GM18505 (cell line): ENCODE measurements around the gene DHX32.

Experiments used
- ATAC-seq: cut with Tn5 transposase; IDR thresholded peaks from one replicate; pipeline ENCODE4 v1.9.1; 2021; ENCODE audit not compliant: unreplicated experiment
- POLR2A ChIP-seq: IDR thresholded peaks from 4 replicates; pipeline ENCODE4 v1.6.1; 2011; ENCODE audit warnings: borderline replicate concordance; ENCODE audit not compliant: insufficient read depth, insufficient read length; ENCODE audit errors: extremely low read depth

DHX32 gene

DNA sequence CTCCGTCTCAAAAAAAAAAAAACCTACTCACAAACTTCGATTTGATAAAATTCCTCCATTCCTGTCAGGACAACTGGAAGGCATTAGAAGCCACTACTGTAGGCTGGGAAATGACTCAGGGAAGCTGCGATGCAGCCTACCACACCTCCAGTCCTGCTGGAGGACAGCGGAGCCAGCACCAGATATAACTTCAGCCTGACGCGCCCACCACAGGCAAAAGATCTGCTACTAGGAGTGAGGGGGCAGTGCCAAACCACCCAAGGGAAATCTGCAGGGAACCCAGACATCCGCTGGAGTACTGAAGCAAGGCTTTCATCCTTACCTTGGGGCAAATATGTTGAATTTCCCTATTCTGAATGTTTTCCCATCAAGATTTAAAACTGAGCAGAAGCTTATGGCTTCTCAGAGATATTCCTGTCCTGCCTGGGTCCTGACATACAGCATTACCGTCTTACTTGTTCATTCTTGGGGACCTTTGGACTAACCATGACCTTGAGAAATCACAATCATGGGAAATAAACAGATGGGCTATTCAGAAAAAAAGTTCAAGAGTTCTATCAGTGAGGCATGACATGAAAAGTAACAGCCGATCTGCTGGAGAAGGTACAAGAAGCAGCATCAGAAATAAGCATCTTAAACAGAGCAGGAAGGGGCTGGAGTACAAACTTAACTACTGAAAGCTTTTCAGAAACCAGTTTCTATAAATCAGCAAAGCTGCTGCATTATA, 37.3 kb downstream of the DHX32 start:
- TF ChIP-seq POLR2A = no peak
- no peak for ATAC-seq

GRCh38 chr10:125840955-125841354, 40.1 kb downstream of the DHX32 start:
- ATAC-seq = no peak
- TF ChIP-seq POLR2A = no peak

DNA sequence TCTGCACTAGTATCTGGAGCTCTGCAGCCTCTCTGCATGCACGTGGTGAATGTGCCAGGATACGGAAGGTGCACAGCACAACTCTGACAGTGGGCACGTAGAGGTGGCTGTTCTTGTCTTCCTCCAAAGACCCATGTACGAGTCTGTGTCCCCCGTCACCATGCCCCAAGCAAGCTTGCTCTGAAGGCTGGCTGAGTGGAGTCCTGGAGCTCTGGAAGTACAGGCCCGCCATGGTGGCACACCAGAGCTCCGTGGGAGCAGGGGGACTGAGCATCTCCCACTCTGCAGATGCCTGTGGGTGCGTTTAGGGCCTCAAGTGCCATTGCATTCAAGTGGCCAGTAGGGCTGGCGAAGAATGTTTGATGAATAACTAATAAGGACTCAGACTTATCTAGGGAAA, 40.7 kb downstream of the DHX32 start:
- no peak for ATAC-seq
- TF ChIP-seq POLR2A = no peak

DNA sequence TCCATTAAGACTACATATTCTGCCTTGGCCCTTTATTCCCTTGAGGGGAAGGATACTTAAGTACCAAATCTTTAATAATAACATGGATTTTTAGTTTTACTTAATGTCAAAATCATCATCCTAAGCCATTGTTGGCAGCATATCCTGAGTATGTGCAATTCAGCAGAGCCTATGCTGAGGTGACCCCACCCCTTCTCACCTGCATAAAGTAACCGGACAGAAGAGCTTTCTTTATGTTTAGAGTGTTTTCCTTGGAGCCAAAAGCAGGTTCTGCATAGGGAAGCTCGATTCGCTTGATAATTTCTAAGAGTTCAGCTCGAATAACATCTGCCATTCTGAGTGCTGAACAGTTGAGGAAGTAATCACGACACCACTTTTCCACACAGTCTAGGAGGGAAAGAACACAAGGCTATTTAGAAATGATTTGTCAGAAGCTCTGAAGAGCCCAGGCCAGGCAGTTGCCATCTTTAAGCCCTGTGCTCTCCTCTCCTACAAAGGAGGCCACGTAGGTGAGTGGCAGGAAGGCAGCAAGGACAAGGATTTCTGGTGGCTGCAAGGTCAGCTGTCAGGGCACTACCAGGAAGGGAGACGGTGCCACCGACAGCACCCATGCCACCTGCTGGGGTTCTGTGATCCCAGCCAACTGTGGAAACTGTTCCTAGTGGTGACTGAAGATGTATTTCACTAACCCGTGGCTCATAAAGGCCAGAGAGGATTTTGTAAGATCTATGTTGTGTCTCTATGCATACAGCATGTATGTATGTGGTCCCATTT, 42.1 kb downstream of the DHX32 start:
- ATAC-seq = no peak
- TF ChIP-seq POLR2A = no peak

GRCh38 chr10:125836746-125837145, 44.3 kb downstream of the DHX32 start:
- no peak for TF ChIP-seq POLR2A
- no peak for ATAC-seq

GRCh38 chr10:125828311-125828710, 52.8 kb downstream of the DHX32 start:
- no peak for ATAC-seq

GRCh38 chr10:125827133-125827532, 54.0 kb downstream of the DHX32 start:
- TF ChIP-seq POLR2A = no peak
- no peak for ATAC-seq

More at GRCh38 chr10:125828311-125828710, 52.8 kb downstream of the DHX32 start:
- TF ChIP-seq POLR2A = no peak

- no peak for TF ChIP-seq POLR2A
- ATAC-seq = no peak
Measured at GRCh38 chr10:125824736-125825135, 56.4 kb downstream of the DHX32 start.

- ATAC-seq = no peak
Measured at GRCh38 chr10:125823663-125824251, 57.3 kb downstream of the DHX32 start.

GRCh38 chr10:125822878-125823662, 58.0 kb downstream of the DHX32 start, which contains the start of the genes BCCIP and UROS:
TSS of gene BCCIP (plus strand) at chr10:125823546. CDS start at chr10:125823558, 12 bp downstream.
TSS of gene UROS (minus strand) at chr10:125823258. CDS start at chr10:125816499, 6,759 bp downstream.
- peak; percentile 85 for ATAC-seq
- peak; percentile 78 for TF ChIP-seq POLR2A

More at GRCh38 chr10:125823663-125824251, 57.3 kb downstream of the DHX32 start:
- no peak for TF ChIP-seq POLR2A

DNA sequence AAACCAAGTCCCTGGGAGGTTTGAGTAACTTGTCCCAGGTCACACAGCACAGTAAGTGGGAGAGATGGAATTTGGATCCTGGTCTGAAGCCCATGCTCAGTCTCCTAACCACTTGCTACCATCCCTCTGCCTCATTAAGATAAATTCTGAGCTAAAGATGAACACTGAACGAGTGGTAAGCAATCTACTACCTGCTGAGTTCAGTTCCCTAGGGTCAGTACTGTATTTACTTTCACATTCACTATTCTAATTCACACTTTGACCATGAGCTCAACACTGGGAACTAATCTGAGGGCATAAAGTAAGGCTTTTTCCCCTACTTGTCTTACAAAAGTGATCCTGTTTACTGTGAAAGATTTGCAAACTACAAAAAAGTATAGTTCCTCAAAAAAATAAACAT, 60.4 kb downstream of the DHX32 start:
- no peak for TF ChIP-seq POLR2A
- peak; percentile 41 for ATAC-seq

DNA sequence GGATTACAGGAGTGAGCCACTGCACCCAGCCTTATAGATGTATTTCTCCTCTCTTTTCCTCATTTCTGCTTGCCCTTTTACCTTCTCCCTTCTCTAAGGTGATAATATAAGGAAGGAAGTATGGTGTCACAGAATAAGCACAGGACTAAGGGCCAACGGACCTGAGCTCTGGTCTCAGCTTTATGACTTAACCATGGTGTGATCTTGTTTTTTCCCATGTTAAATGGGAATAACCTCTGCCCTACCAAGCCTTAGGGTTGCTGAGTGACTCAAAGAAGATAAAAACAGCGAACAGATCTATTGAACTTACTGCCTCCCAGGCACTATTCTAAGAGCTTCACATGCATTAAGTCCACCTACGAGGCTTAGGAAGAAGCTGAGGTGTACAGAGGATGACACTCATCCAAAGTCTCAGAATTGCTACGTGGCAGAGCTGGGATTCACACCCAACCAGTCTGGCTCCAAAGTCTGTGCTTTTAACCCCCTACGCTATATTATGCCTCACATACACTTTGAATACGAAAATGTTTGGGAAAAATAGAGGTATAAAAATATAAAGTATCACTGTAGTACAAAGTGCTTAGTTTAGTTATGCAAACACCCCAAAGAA, 63.6 kb downstream of the DHX32 start:
- ATAC-seq = no peak
- no peak for TF ChIP-seq POLR2A
